H1 (cell line): ENCODE data around the gene VSNL1. TPM values are rescaled to one million over a fixed set of nuclear protein-coding genes. Genes with fewer than 3 reads are reported as not detected.

Experiments
- GABPA ChIP-seq: IDR thresholded peaks from 2 replicates; pipeline ENCODE4 v1.6.1; 2011; ENCODE audit warnings: mild to moderate bottlenecking, low read length, moderate library complexity, borderline replicate concordance; ENCODE audit not compliant: insufficient read depth
- polyA plus RNA-seq, 7 experiments: library from polyadenylated mRNA; depleted of rRNA in 3 of 7; stranded (reverse) in 5 of 7; unstranded in 2 of 7; fragments of >200 nt in 5 of 7; fragments of 200-250 nt in 2 of 7; gene quantifications; 1 replicate in 5 of 7; 2 replicates in 1 of 7; 4 replicates in 1 of 7; pipeline versions ENCODE4 v1.2.1 to v1.2.3, GENCODE V29; 2011 to 2013; ENCODE audit warnings: missing spikeins in 2 of 7, mixed read lengths in 2 of 7
- total RNA-seq: library from RNA; stranded (reverse); fragmentation: NEBNext Ultra II Directional; extraction: Animal tissue kit (Norgen Biotek cat#: 25700); gene quantifications from 2 replicates; pipeline ENCODE4 v1.2.1, GENCODE V29; 2021

The VSNL1 gene
- total and polyA plus RNA-seq, 2 of the 8 experiments (the other 6 are each of a cell fraction or from before 2014, with no cell fraction given): 49.4 to 108 TPM

DNA sequence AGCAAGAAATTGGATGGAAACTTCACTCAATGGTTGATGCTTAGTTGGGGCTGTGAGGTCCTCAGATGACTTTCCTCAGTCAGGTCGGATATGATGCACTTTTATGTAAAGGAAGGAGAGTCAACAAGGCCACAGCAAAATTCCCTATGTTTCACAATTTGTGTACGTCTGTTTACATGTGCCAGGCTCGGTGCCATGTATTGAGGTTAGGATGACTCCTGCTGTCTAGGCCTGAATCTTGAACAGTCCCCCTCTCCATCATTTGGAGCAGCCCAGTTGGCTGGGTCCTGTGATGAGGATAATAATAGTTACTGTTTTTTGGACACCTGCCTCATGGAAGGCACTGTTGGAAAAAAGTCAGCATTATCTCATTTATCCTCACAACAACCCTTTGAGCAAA is 43.1 kb downstream of the VSNL1 start (continued):
- no peak for TF ChIP-seq GABPA
